GM12872 (cell line): ENCODE data around the gene MAPK11.

ENCODE experiments used
- TF ChIP-seq, protein P1 (sequence below): IDR thresholded peaks from 3 replicates; pipeline ENCODE4 v1.5.1; 2011; ENCODE audit warnings: low read depth, mild to moderate bottlenecking, low read length, moderate library complexity; ENCODE audit not compliant: insufficient read depth

Gene MAPK11

DNA sequence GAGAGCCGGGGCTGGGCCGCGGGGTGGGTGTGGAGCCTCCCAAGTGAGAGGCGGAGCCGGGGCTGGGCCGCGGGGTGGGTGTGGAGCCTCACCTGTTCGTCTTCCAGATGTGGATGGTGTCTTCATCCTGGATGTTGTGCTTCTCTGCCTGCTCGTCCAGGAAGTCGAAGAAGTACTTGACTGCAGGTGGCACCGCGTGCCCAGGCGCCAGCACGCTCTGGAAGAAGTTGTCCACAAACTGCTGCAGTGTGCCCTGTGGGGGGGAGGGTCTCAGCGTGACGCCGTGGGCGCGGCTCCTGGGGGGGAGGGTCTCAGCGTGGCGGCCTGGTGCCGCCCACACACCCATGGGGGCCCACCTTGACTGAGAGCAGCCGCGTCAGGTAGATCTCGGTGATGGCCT is 7.6 kb upstream of the MAPK11 start:
- TF ChIP-seq, protein P1, sequence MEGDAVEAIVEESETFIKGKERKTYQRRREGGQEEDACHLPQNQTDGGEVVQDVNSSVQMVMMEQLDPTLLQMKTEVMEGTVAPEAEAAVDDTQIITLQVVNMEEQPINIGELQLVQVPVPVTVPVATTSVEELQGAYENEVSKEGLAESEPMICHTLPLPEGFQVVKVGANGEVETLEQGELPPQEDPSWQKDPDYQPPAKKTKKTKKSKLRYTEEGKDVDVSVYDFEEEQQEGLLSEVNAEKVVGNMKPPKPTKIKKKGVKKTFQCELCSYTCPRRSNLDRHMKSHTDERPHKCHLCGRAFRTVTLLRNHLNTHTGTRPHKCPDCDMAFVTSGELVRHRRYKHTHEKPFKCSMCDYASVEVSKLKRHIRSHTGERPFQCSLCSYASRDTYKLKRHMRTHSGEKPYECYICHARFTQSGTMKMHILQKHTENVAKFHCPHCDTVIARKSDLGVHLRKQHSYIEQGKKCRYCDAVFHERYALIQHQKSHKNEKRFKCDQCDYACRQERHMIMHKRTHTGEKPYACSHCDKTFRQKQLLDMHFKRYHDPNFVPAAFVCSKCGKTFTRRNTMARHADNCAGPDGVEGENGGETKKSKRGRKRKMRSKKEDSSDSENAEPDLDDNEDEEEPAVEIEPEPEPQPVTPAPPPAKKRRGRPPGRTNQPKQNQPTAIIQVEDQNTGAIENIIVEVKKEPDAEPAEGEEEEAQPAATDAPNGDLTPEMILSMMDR, result no peak

DNA sequence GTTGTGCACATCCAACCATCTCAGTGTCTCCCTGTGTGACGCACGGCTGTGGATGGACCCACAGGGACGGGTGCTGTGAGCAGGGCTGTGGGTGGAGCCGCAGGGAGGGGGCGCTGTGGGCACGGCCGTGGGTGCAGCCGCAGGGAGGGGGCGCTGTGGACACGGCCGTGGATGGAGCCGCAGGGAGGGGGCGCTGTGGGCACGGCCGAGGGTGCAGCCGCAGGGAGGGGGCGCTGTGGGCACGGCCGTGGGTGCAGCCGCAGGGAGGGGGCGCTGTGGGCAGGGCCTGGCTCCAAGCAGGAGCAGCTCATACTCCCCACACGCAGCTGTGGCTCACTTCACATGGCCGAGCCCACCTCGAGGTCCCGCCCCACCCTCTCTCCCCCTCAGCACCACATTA is 6.0 kb upstream of the MAPK11 start:
- TF ChIP-seq, protein P1, result peak; percentile 93

DNA sequence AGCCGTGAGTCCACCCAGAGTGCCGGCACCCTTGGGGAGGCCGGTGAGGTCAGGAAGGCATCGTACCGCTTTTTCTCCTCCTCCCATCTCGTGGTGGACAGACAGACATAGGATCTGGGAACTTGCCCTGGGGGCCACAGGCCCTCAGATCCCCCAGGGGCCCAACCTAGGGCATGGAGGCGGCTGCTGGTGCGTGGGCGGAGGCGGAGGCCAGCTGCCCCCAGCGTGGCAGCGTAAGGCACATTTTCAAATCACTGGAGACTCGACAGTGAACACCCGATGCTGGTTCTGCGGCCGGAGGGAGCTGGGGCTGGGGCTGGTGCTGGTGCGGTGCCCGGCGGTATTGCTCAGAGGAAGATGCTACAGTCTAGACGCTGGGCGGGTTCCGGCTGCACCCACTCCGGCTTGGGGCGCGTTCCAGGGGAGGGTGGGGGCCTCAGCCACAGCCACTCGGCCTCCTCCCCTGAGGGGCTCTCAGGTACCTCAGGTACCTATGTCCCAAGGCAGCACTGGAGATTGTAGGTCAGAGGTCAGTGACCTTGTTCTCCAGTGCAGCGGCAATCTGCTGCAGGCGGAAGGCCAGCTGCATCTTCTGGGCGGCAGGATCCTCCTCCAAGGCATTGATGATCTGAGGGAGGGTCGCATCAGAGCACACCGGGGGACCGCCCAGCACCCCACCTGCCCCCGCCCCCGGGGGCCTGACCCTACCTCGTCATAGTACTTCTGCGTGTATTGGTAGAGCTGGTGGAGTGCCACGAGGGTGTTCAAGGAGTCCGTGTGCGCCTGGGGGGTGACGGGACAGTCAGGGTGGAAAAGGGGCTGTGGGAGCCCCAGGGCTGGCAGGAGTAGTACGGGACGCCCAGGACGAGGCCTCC is 5.2 kb upstream of the MAPK11 start:
- TF ChIP-seq, protein P1, result no peak

DNA sequence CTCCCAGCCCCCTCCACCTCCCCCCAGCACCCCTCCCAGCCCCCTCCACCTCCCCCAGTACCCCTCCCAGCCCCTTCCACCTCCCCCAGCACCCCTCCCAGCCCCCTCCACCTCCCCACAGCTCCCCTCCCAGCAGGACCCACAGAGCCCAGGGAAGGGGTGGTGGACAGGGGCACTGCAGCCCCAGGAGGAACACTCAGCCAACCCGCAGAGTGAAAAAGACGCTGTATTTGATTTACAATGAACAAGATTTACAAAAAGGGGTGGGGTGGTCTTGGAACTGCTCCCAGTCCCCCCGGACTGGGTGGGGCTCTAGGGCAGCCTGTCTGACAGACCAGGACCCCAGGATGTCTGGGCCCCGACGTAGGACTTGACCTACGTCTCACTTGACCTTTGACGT is 4.6 kb upstream of the MAPK11 start:
- TF ChIP-seq, protein P1, result no peak

DNA sequence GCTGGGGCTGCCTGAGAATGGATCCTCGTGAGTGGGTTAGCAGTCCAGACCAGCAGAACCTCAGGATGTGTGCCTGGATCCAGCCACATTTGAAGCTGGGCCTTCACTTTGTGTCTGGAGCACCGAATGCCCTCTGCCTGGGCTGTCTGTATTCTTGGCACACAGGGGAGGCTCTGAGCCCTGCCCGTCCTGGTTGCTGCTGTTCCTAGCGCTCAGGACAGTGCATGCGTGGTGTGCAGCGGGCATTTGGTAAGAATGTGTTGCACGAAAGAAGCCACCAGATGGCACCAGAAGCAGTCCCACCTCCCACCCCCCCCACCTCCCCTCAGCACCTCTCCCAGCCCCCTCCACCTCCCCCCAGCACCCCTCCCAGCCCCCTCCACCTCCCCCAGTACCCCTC is 4.1 kb upstream of the MAPK11 start:
- TF ChIP-seq, protein P1, result peak; percentile 38

DNA sequence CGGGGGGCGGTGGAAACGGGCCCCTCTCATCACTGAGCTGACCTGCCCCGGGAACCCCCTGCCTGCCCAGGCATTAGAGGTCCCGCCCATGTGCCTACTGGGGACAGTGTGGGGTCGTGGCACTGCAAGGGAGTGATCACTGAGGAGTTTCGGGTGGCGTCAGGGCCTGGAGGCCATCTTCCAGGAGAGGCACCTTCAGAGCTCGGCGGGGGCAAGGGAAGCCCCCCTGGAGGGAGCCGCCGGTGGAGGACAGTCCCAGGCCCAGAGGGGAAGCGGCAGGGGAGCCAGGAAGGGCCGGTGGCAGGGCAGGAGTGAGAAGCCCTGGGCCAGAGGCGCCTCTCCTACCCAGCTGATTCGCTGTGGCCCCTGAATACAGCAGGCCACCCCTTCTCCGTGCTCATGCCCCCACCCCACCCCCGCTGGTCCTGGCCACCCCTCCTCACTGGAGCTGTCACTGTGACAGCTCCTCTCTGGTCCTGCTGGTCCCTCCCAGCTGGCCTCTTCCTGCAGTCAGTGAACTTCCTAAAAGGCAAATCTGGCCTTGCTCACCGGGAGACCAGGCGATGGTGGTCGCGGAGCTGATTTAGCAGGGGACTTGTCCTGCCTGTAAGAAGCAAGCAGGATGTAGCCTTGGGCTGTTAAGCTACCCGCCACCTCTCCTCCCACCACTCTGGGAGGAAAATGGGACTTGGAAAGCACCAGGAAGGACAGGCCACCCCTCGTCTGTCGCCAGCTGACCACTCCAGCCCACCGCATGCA is 2.0 kb upstream of the MAPK11 start:
- TF ChIP-seq, protein P1, result no peak

DNA sequence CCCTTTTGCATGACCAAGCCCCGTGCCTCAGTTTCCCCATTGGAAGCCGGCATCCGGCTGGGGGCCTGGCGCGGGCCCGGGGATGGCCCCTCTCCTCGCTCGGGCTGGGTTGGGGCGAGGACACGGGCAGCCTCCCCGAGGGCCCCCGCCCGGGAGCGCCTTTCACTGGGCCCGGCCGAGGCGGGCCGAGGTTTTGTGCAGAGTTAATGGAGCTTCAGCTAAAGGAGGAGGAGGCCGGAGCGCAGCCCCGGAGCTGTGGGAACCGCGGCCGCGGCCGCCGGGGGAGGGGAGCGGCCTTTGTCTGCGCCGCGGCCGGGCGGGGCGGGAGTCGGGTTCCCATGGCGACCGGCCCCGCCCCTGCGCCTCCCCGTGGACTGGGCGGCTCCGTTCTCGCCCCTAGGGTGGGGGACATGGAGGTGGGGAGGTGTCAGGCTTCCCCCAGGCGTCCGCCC is 1.4 kb upstream of the MAPK11 start:
- TF ChIP-seq, protein P1, result peak; percentile 29; the same call in 1 of the 3 replicates
